Prostate gland (tissue), 2 donors: ENCODE results near the gene RASSF8.

Experiments used
- CTCF ChIP-seq, 4 experiments: fragments of 200-600 bp in 2 of 4; fragments of 450-650 bp in 2 of 4; sonication (generic) in 2 of 4; IDR thresholded peaks; 1 replicate in 3 of 4; 2 replicates in 1 of 4; pipeline ENCODE4 v1.5.1; 2016 to 2019; ENCODE audit warnings: antibody characterized with exemption in 4 of 4, mild to moderate bottlenecking in 2 of 4, moderate library complexity in 2 of 4
- POLR2A ChIP-seq: fragments of 450-650 bp; IDR thresholded peaks from one replicate; pipeline ENCODE4 v1.6.1; 2016; ENCODE audit warnings: antibody characterized with exemption, mild to moderate bottlenecking
- POLR2AphosphoS5 ChIP-seq: sonication (generic); formaldehyde crosslinking; IDR thresholded peaks from one replicate; pipeline ENCODE4 v1.6.1; 2017; ENCODE audit warnings: antibody characterized with exemption

- TF ChIP-seq CTCF (IDR thresholded peaks at IDR 0.05) (no peak), POLR2AphosphoS5 (no peak), POLR2A (no peak)
Observed at GRCh38 chr12:26016516-26016915, 58.0 kb downstream of the RASSF8 start.
